ENCODE results near the gene OR9Q1.

OR9Q1 gene

DNA sequence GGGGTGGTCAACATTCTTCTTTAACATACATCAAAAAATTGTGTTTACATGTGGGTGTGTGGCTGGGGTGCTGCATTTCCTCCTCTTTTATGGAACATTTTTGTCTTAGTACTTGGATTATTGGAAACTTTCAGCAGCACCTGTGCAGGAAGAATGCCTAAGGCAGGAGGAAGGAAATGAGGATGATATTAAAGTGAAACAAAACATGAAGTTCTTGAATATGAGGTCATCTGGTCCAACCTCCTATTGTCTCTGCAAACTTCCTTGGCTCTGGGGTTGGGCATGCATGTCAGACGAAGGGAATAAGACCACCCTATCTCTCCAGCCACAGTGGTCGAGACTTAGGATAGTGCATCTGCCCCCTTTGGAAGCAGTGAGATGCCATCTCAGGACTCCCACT is 20.6 kb upstream of the OR9Q1 start:
- in situ Hi-C loops (cut with MboI; ENCODE audit: low sequenced_read_pairs): no loop called here

DNA sequence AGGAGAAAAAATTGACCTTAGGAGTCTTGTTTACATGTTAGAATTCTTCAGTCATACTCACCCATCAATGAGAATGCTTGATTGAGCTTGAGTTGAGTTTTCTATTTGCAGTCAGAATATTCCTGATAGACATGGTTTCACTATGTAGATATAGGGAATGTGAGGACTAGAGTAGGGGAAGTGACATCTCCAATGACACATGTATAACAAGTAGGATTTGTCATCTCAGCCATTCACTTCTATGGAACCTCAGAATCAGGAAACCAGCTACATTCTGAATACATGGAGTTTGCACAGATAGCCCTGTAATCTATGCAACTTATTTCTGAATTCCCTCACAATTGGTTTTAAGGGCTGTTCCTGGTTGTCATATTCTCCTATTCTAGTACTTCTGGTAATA is 20.1 kb upstream of the OR9Q1 start:
- in situ Hi-C loops (cut with MboI; ENCODE audit: low sequenced_read_pairs): no loop called here
- no peak overlapping the region for H3K4me3 ChIP-seq
- no peaks in the 10 kb centered on the region for H3K27me3 ChIP-seq (ENCODE audit: low read depth)
- no peaks in the 10 kb centered on the region for H3K9me3 ChIP-seq
- H3K36me3 ChIP-seq (replicated peaks): no peaks in the 10 kb centered on the region
- no peaks in the 10 kb centered on the region for H3K4me1 ChIP-seq
- no peak for DNase-seq (ENCODE audit: low spot score in 2 of 2)

More for the DNA sequence above, 20.6 kb upstream of the OR9Q1 start:
- Histone ChIP-seq H3K4me3 (no peak overlapping the region), H3K27me3 (ENCODE audit: low read depth) (no peaks in the 10 kb centered on the region), H3K36me3 (replicated peaks) (no peaks in the 10 kb centered on the region), H3K4me1 (no peaks in the 10 kb centered on the region), H3K9me3 (no peaks in the 10 kb centered on the region)
- no peak for DNase-seq (ENCODE audit: low spot score in 2 of 2)

DNA sequence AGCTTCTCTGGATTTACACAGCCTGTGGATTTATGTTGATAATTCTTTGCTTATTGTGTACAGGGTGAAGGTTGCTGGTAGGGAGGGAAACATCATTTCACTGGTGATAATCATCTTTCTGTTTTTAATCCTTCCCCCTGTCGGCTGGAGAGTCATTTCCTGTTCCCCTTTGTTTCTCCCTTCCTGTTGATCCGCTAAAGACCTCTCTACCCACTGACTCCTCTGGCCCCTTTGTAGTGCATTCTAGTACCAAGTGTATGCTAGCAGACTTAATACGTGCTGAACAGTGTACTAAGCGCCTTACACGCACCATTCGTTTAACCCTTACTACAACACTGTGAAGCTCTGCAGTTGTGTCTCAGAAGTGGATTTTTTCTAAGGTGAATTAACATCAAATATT is 19.0 kb upstream of the OR9Q1 start:
- H3K4me1 ChIP-seq: no peaks in the 10 kb centered on the region
- H3K4me3 ChIP-seq: no peak overlapping the region
- H3K9me3 ChIP-seq: no peaks in the 10 kb centered on the region
- H3K27me3 ChIP-seq (ENCODE audit: low read depth): no peaks in the 10 kb centered on the region
- in situ Hi-C loops (cut with MboI; ENCODE audit: low sequenced_read_pairs): no loop called here
- DNase-seq (ENCODE audit: low spot score in 2 of 2): no peak
- no peaks in the 10 kb centered on the region for H3K36me3 ChIP-seq (replicated peaks)

DNA sequence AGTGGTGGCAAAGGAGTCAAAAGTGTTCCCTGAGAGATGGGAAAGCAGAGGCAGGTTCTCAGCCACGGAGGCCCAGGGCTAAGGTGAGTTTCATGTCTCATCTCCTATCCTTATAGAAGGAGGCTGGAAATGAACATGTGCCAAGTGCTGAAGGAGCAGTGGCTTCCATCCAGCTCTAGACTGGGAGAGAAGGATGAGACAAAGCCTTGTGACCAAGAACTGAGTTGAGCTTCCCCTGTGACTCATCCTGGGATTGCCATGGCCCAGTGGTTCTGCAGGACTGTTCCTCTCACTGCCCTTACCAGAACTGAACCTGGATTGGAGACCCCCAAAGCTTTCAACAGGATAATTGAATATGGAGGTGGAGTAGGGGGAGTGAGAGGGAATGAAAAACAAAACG is 16.7 kb upstream of the OR9Q1 start:
- Histone ChIP-seq H3K4me1 (no peaks in the 10 kb centered on the region), H3K36me3 (replicated peaks) (no peaks in the 10 kb centered on the region), H3K9me3 (no peaks in the 10 kb centered on the region), H3K4me3 (no peak overlapping the region), H3K27me3 (ENCODE audit: low read depth) (no peaks in the 10 kb centered on the region)
- in situ Hi-C loops (cut with MboI; ENCODE audit: low sequenced_read_pairs): no loop called here
- no peak for DNase-seq (ENCODE audit: low spot score in 2 of 2)

DNA sequence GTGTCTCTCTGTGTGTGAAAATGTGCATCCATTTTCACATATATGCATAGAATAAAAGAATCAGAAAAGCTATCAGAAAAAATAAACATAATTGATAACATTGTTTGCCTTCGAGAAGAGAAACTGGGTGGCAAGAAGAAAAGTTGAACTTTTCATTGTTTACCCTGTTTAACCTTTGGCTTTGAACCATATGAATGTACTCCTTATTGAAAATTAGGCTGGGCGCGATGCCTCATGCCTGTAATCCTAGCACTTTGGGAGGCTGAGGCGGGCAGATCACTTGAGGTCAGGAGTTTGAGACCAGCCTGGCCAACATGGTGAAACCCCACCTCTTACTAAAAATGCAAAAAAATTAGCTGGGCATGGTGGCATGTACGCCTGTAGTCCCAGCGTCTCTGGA is 11.9 kb upstream of the OR9Q1 start:
- no peak for DNase-seq (ENCODE audit: low spot score in 2 of 2)
- in situ Hi-C loops (cut with MboI; ENCODE audit: low sequenced_read_pairs): no loop called here

DNA sequence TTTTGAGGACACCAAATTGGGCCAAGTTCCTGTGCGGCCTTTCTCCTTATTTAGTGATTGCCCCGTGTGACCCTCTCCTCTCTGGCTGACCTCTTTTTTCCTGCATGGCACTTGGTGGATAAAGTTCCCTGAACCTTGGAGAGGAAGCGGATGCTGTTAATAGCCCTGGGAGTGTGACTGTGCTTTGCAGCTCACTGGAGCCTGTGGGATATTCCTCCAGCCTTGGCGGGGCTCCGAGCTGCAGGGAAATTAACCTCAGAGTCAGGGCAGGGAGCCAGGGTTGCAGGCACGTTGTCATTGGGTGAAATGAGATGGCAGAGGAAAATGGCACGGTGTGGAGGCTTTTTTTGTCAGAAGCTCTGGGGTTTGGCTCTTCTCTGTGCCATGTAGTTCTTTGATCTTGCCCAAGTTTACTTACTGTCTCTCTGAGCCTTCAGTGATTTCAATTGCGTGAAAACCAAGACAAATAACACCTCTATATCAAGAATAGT is 965 bp downstream of the OR9Q1 start:
- Histone ChIP-seq H3K4me1 (no peaks in the 10 kb centered on the region), H3K27me3 (ENCODE audit: low read depth) (no peaks in the 10 kb centered on the region), H3K9me3 (no peaks in the 10 kb centered on the region), H3K4me3 (no peak overlapping the region), H3K36me3 (replicated peaks) (no peaks in the 10 kb centered on the region)
- DNase-seq (ENCODE audit: low spot score in 2 of 2): no peak
- in situ Hi-C loops (cut with MboI; ENCODE audit: low sequenced_read_pairs): no loop called here

More for the DNA sequence above, 11.9 kb upstream of the OR9Q1 start:
- H3K27me3 ChIP-seq (ENCODE audit: low read depth): no peaks in the 10 kb centered on the region
- no peaks in the 10 kb centered on the region for H3K36me3 ChIP-seq (replicated peaks)
- H3K4me3 ChIP-seq: no peak overlapping the region
- no peaks in the 10 kb centered on the region for H3K9me3 ChIP-seq
- no peaks in the 10 kb centered on the region for H3K4me1 ChIP-seq

DNA sequence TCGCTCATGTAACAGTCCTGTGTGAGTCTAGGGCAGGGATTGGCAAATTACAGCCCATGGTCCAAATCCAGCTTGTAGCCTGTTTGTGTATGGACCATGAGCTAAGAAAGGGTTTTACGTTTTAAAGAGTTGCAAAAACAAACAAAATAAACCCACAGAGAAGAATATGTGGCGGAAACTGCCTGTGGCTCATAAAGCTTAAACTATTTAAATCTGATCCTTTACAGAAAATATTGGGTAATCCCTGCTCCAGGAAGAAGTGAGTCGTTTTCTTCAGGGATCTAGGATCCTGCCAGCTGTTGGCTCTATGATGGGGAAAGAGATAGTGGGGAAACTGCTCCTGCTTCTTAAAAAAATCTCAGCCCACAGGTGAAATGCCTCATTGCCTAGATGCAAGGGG is 3.7 kb downstream of the OR9Q1 start:
- Histone ChIP-seq H3K36me3 (replicated peaks) (no peaks in the 10 kb centered on the region), H3K4me3 (no peak overlapping the region), H3K4me1 (no peaks in the 10 kb centered on the region), H3K27me3 (ENCODE audit: low read depth) (no peaks in the 10 kb centered on the region), H3K9me3 (no peaks in the 10 kb centered on the region)
- in situ Hi-C loops (cut with MboI; ENCODE audit: low sequenced_read_pairs): no loop called here
- no peak for DNase-seq (ENCODE audit: low spot score in 2 of 2)

DNA sequence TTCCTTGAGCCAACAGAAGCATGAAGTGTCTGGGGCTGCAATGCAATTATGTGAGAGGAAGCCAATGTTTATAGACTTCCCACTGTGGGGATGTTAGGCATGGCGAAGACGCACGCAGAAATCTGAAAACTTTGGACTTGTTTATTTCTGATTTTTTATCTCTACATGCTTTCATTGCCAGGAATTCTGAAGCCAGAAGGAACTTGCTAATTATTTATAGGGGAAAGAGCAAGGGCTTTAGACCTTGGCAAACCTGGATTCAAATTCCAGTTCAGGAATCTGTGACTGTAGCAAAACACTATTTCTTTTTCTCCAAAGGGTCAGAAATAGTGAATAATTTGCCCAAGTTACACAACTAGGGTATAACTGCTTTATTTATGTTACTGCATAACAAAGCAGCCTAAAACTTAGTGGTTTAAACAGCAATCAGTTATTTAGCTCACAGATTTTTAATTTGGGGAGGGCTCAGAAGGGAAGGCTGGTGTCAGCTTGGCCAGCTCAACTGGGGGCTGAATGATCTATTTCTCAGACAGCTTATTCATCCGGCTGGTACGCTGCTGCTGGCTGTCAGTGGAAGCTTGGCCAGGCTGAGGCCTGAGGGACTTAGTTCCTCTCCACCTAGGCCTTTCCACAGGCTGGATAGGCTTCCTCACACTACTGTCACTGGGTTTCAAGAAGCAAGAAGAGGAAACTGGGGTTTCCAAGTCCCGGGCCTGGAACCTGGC is 5.2 kb downstream of the OR9Q1 start:
- Histone ChIP-seq H3K27me3 (ENCODE audit: low read depth) (no peaks in the 10 kb centered on the region), H3K4me1 (no peaks in the 10 kb centered on the region)

DNA sequence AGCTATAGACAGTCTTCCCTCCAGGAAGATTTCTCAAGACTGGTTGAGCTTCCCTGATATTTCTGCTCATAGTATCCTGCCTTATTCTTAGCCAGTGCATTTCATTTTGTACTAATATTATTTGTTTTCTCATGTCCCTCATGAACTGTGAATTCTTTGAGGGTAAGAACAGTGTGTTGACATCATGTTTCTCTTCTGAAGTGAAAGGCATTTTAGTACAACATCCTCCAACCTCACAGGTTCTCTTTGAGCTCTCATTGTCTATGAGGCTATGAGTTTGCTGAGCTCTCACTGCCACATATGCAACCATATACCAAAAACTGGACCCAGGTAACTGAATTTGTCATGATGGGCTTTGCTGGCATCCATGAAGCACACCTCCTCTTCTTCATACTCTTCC is 7.0 kb downstream of the OR9Q1 start, which contains the start of gene OR6Q1:
TSS of gene OR6Q1 (plus strand) at position 301 of the 400 bp plus-strand sequence. CDS start at position 301, 0 bp downstream.
- in situ Hi-C loops (cut with MboI; ENCODE audit: low sequenced_read_pairs): no loop called here
- no peak for DNase-seq (ENCODE audit: low spot score in 2 of 2)
- Histone ChIP-seq H3K4me3 (no peak within 1 kb of the TSS), H3K36me3 (replicated peaks) (no peaks in the 10 kb centered on the region), H3K9me3 (no peaks in the 10 kb centered on the region), H3K27me3 (ENCODE audit: low read depth) (no peaks in the 10 kb centered on the region), H3K4me1 (no peaks in the 10 kb centered on the region)

More for the DNA sequence above, 5.2 kb downstream of the OR9Q1 start:
- DNase-seq (ENCODE audit: low spot score in 2 of 2): no peak
- Histone ChIP-seq H3K4me3 (no peak overlapping the region), H3K9me3 (no peaks in the 10 kb centered on the region), H3K36me3 (replicated peaks) (no peaks in the 10 kb centered on the region)
- in situ Hi-C loops (cut with MboI; ENCODE audit: low sequenced_read_pairs): no loop called here

DNA sequence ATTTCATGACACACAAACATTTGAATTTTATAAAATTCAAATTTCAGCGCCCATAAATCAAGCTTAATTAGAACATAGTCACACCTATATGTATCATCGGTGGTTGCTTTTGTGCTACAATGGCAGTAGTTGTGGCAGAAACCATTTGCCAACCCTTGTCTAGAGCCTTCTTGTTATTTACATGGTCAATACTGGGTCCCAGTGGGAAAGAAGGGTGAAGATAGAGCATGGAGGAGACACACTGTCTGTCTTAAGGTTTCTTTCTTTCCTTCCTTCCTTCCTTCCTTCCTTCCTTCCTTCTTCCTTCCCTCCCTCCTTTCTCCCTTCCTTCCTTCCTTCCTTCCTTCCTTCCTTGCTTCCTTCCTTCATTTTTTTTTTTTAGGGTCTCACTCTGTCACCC is 10.8 kb downstream of the OR9Q1 start:
- in situ Hi-C loops (cut with MboI; ENCODE audit: low sequenced_read_pairs): no loop called here
- DNase-seq (ENCODE audit: low spot score in 2 of 2): no peak

DNA sequence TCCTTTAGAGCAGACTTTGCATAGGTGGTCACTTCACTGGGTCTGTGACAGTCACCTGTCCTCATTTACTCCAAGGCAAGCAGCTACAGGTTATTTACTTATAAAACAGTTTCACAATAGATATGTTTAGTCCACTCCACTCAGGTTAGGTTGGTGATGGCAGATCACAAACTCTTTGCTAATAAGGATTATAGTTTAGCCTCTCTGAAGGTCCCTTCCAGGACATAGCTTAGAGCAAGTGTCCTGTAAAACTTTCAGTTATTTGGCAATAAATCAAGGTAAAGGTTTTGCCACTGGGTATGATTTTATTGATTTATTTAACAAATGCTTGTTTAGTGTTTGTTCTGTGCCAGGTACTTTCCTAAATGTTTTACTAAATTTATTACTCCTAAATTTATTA is 15.9 kb downstream of the OR9Q1 start:
- H3K4me1 ChIP-seq: no peaks in the 10 kb centered on the region
- in situ Hi-C loops (cut with MboI; ENCODE audit: low sequenced_read_pairs): no loop called here
- no peaks in the 10 kb centered on the region for H3K9me3 ChIP-seq
- no peak for DNase-seq (ENCODE audit: low spot score in 2 of 2)
- H3K27me3 ChIP-seq (ENCODE audit: low read depth): no peaks in the 10 kb centered on the region
- no peaks in the 10 kb centered on the region for H3K36me3 ChIP-seq (replicated peaks)
- H3K4me3 ChIP-seq: no peak overlapping the region

More for the DNA sequence above, 10.8 kb downstream of the OR9Q1 start:
- H3K27me3 ChIP-seq (ENCODE audit: low read depth): no peaks in the 10 kb centered on the region
- H3K4me3 ChIP-seq: no peak overlapping the region
- no peaks in the 10 kb centered on the region for H3K4me1 ChIP-seq
- no peaks in the 10 kb centered on the region for H3K9me3 ChIP-seq
- H3K36me3 ChIP-seq (replicated peaks): no peaks in the 10 kb centered on the region

DNA sequence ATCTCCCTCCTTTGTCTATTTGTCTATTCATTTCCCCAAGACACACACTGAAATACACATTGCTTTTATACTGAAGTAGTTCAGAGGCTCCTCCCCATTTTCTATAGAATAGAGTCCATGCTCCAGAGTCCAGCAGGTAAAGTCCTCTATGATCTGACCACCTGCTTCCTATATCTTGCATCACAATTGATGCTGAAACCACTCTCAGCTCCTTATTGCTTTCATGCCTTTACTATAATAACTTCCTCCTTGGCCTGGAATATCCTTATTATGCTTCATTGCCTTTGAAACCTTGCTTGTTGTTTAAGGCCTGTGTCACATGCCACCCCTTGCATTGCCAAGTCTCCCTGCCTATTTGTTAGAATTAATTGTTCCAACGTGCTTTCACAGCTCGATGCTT is 19.7 kb downstream of the OR9Q1 start:
- no peak for DNase-seq (ENCODE audit: low spot score in 2 of 2)
- Histone ChIP-seq H3K36me3 (replicated peaks) (no peaks in the 10 kb centered on the region), H3K9me3 (no peaks in the 10 kb centered on the region), H3K4me1 (no peaks in the 10 kb centered on the region), H3K27me3 (ENCODE audit: low read depth) (no peaks in the 10 kb centered on the region), H3K4me3 (no peak overlapping the region)
- in situ Hi-C loops (cut with MboI; ENCODE audit: low sequenced_read_pairs): no loop called here

DNA sequence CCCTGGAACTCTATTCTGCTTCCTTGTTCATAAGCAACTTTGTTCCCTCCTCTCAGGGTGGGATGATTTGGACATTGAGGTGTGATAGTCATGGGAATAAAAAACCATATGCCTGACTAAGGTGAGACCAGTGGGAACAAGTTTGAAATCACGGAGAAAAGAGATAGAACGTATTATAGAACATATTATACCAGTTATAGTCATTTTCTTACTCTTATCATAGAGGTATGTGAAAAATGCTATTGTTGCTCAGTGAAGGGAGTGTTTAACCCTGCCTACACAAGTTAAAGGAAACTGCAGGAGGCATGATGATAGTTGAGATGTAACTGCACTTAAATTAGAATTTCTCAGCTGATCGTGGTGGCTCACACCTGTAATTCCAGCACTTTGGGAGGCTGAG is 22.6 kb downstream of the OR9Q1 start:
- in situ Hi-C loops (cut with MboI; ENCODE audit: low sequenced_read_pairs): no loop called here

DNA sequence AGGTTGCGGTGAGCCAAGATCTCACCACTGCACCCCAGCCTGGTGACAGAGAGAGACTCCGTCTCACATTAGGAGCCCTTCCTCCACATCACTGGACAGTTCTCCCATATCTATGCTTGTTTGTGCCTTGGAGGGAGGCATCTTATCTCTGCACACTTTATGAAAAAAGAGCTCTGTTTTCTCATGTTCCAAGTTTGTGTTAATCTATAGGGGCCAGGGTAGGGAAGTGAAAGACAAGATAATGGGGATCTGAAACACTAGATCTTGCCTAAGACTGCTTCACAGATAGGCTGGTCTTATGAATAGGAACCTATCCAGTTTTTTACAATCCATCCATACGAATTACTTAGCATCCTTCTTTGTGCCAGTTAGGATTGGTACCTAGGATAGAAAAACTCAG is 24.1 kb downstream of the OR9Q1 start:
- DNase-seq (ENCODE audit: low spot score in 2 of 2): no peak
- in situ Hi-C loops (cut with MboI; ENCODE audit: low sequenced_read_pairs): no loop called here
- Histone ChIP-seq H3K4me3 (no peak overlapping the region), H3K36me3 (replicated peaks) (no peaks in the 10 kb centered on the region), H3K27me3 (ENCODE audit: low read depth) (no peaks in the 10 kb centered on the region), H3K4me1 (no peaks in the 10 kb centered on the region), H3K9me3 (no peaks in the 10 kb centered on the region)

More for the DNA sequence above, 22.6 kb downstream of the OR9Q1 start:
- Histone ChIP-seq H3K9me3 (no peaks in the 10 kb centered on the region), H3K36me3 (replicated peaks) (no peaks in the 10 kb centered on the region), H3K4me1 (no peaks in the 10 kb centered on the region), H3K4me3 (no peak overlapping the region), H3K27me3 (ENCODE audit: low read depth) (no peaks in the 10 kb centered on the region)
- DNase-seq (ENCODE audit: low spot score in 2 of 2): no peak

All from HAP-1 (cell line).